Measurements from ENCODE around the gene DCST2. TPM values are rescaled to one million over a fixed set of nuclear protein-coding genes. Genes with fewer than 3 reads are reported as not detected.
"Not testable (repeated sequence)": the region's sequence is repeated elsewhere in the genome, so short reads cannot be mapped to it uniquely, and the experiment has no call there.

DCST2 gene
- total RNA-seq, 1 experiment from 2014 or later: 0.31 TPM

GRCh38 chr1:155000411-155000725 lies 33.2 kb downstream of the DCST2 start:
- peaks cover 2% of the 10 kb centered on the region; the same call in 1 of the 2 replicates for H3K27me3 ChIP-seq (ENCODE audit: control insufficient read depth, insufficient read depth, low read length)
- no peak for DNase-seq
- H3K36me3 ChIP-seq (replicated peaks; ENCODE audit: control insufficient read depth, insufficient read depth, low read length): no peaks in the 10 kb centered on the region
- peak overlapping the region; percentile 75 for H3K4me3 ChIP-seq (ENCODE audit: insufficient read depth, low read depth, low read length)

- Histone ChIP-seq H3K27me3 (ENCODE audit: control insufficient read depth, insufficient read depth, low read length) (peaks cover 2% of the 10 kb centered on the region; the same call in 1 of the 2 replicates), H3K4me3 (ENCODE audit: insufficient read depth, low read depth, low read length) (peak overlapping the region; percentile 75), H3K36me3 (replicated peaks; ENCODE audit: control insufficient read depth, insufficient read depth, low read length) (no peaks in the 10 kb centered on the region)
- peak; percentile 92 for DNase-seq
Observed at GRCh38 chr1:154999571-155000410, 33.8 kb downstream of the DCST2 start.

- no peaks in the 10 kb centered on the region for H3K36me3 ChIP-seq (replicated peaks; ENCODE audit: control insufficient read depth, insufficient read depth, low read length)
- H3K4me3 ChIP-seq (ENCODE audit: insufficient read depth, low read depth, low read length): peak overlapping the region; percentile 75
- peak; percentile 89 for DNase-seq
- H3K27me3 ChIP-seq (ENCODE audit: control insufficient read depth, insufficient read depth, low read length): peaks cover 2% of the 10 kb centered on the region; the same call in 1 of the 2 replicates
Observed at GRCh38 chr1:154998818-154999570, 34.6 kb downstream of the DCST2 start.

- Histone ChIP-seq H3K27me3 (ENCODE audit: control insufficient read depth, insufficient read depth, low read length) (peaks cover 2% of the 10 kb centered on the region; the same call in 1 of the 2 replicates), H3K36me3 (replicated peaks; ENCODE audit: control insufficient read depth, insufficient read depth, low read length) (no peaks in the 10 kb centered on the region), H3K4me3 (ENCODE audit: insufficient read depth, low read depth, low read length) (no peak overlapping the region)
- peak; percentile 47 for DNase-seq
Observed at GRCh38 chr1:154998201-154998780, 35.3 kb downstream of the DCST2 start.

GRCh38 chr1:154996966-154997701 lies 36.4 kb downstream of the DCST2 start:
- no peak for DNase-seq
- Histone ChIP-seq H3K27me3 (ENCODE audit: control insufficient read depth, insufficient read depth, low read length) (no peaks in the 10 kb centered on the region; the same call in 1 of the 2 replicates), H3K36me3 (replicated peaks; ENCODE audit: control insufficient read depth, insufficient read depth, low read length) (no peaks in the 10 kb centered on the region; the same call in 1 of the 2 replicates), H3K4me3 (ENCODE audit: insufficient read depth, low read depth, low read length) (no peak overlapping the region)

GRCh38 chr1:154995301-154995983 lies 38.1 kb downstream of the DCST2 start:
- not testable (repeated sequence) for H3K27me3 ChIP-seq (ENCODE audit: control insufficient read depth, insufficient read depth, low read length); H3K36me3 ChIP-seq (replicated peaks; ENCODE audit: control insufficient read depth, insufficient read depth, low read length); H3K4me3 ChIP-seq (ENCODE audit: insufficient read depth, low read depth, low read length)
- peak; percentile 75 for DNase-seq

- Histone ChIP-seq H3K27me3 (ENCODE audit: control insufficient read depth, insufficient read depth, low read length) (no peaks in the 10 kb centered on the region; the same call in 1 of the 2 replicates), H3K4me3 (ENCODE audit: insufficient read depth, low read depth, low read length) (no peak overlapping the region), H3K36me3 (replicated peaks; ENCODE audit: control insufficient read depth, insufficient read depth, low read length) (peaks cover 6% of the 10 kb centered on the region)
- no peak for DNase-seq
Observed at GRCh38 chr1:154994591-154994990, 39.0 kb downstream of the DCST2 start.

- Histone ChIP-seq H3K27me3 (ENCODE audit: control insufficient read depth, insufficient read depth, low read length) (no peaks in the 10 kb centered on the region; the same call in 1 of the 2 replicates), H3K36me3 (replicated peaks; ENCODE audit: control insufficient read depth, insufficient read depth, low read length) (peaks cover 9% of the 10 kb centered on the region), H3K4me3 (ENCODE audit: insufficient read depth, low read depth, low read length) (no peak overlapping the region)
- DNase-seq: no peak
Observed at GRCh38 chr1:154994269-154994587, 39.4 kb downstream of the DCST2 start.

- peaks cover 14% of the 10 kb centered on the region for H3K36me3 ChIP-seq (replicated peaks; ENCODE audit: control insufficient read depth, insufficient read depth, low read length)
- DNase-seq: no peak
- H3K4me3 ChIP-seq (ENCODE audit: insufficient read depth, low read depth, low read length): no peak within 1 kb of the TSS
- H3K27me3 ChIP-seq (ENCODE audit: control insufficient read depth, insufficient read depth, low read length): no peaks in the 10 kb centered on the region; the same call in 1 of the 2 replicates
Observed at GRCh38 chr1:154993572-154994268, 39.9 kb downstream of the DCST2 start, which contains the start of gene LENEP. TSS of gene LENEP (plus strand) at chr1:154993586. CDS start at chr1:154993608, 22 bp downstream.

- peak; percentile 59 for DNase-seq
- H3K36me3 ChIP-seq (replicated peaks; ENCODE audit: control insufficient read depth, insufficient read depth, low read length): peaks cover 21% of the 10 kb centered on the region
- H3K4me3 ChIP-seq (ENCODE audit: insufficient read depth, low read depth, low read length): no peak overlapping the region
Observed at GRCh38 chr1:154992721-154993571, 40.6 kb downstream of the DCST2 start.

GRCh38 chr1:154990276-154990675 lies 43.3 kb downstream of the DCST2 start:
- Histone ChIP-seq H3K36me3 (replicated peaks; ENCODE audit: control insufficient read depth, insufficient read depth, low read length) (peaks cover 32% of the 10 kb centered on the region), H3K4me3 (ENCODE audit: insufficient read depth, low read depth, low read length) (no peak overlapping the region), H3K27me3 (ENCODE audit: control insufficient read depth, insufficient read depth, low read length) (no peaks in the 10 kb centered on the region)
- DNase-seq: no peak

More at GRCh38 chr1:154992721-154993571, 40.6 kb downstream of the DCST2 start:
- no peaks in the 10 kb centered on the region; the same call in 1 of the 2 replicates for H3K27me3 ChIP-seq (ENCODE audit: control insufficient read depth, insufficient read depth, low read length)

- DNase-seq: no peak
- no peak overlapping the region for H3K4me3 ChIP-seq (ENCODE audit: insufficient read depth, low read depth, low read length)
- peaks cover 33% of the 10 kb centered on the region for H3K36me3 ChIP-seq (replicated peaks; ENCODE audit: control insufficient read depth, insufficient read depth, low read length)
- no peaks in the 10 kb centered on the region for H3K27me3 ChIP-seq (ENCODE audit: control insufficient read depth, insufficient read depth, low read length)
Observed at GRCh38 chr1:154989195-154989860, 44.3 kb downstream of the DCST2 start.
